HG03558 (cell line): ENCODE data around the gene ADORA2A.

Experiments
- ATAC-seq: cut with Tn5 transposase; IDR thresholded peaks from one replicate; pipeline ENCODE4 v1.9.1; 2021; ENCODE audit warnings: moderate number of reproducible peaks; ENCODE audit not compliant: unreplicated experiment; ENCODE audit errors: extremely low read depth

Gene ADORA2A

GRCh38 chr22:24430431-24431308 is 3.3 kb downstream of the ADORA2A start:
- no peak for ATAC-seq

- no peak for ATAC-seq
Measured at GRCh38 chr22:24431309-24432034, 4.1 kb downstream of the ADORA2A start.

- no peak for ATAC-seq
Measured at GRCh38 chr22:24432059-24432853, 4.9 kb downstream of the ADORA2A start.

- no peak for ATAC-seq
Measured at GRCh38 chr22:24433001-24433827, 5.8 kb downstream of the ADORA2A start.

GRCh38 chr22:24433828-24434470 is 6.5 kb downstream of the ADORA2A start:
- ATAC-seq, result peak; percentile 46

- ATAC-seq, result peak; percentile 24
Measured at GRCh38 chr22:24434471-24435322, 7.3 kb downstream of the ADORA2A start.

- no peak for ATAC-seq
Measured at GRCh38 chr22:24435323-24435645, 7.9 kb downstream of the ADORA2A start.

- no peak for ATAC-seq
Measured at GRCh38 chr22:24435861-24436371, 8.5 kb downstream of the ADORA2A start.

GRCh38 chr22:24436553-24436952 is 9.2 kb downstream of the ADORA2A start:
- no peak for ATAC-seq

- no peak for ATAC-seq
Measured at GRCh38 chr22:24437091-24437490, 9.7 kb downstream of the ADORA2A start.

GRCh38 chr22:24437741-24438328 is 10.4 kb downstream of the ADORA2A start:
- no peak for ATAC-seq

- ATAC-seq, result no peak
Measured at GRCh38 chr22:24440270-24440717, 12.9 kb downstream of the ADORA2A start.

GRCh38 chr22:24440718-24441405 is 13.5 kb downstream of the ADORA2A start:
- ATAC-seq, result no peak

- ATAC-seq, result no peak
Measured at GRCh38 chr22:24441406-24442351, 14.3 kb downstream of the ADORA2A start.

- ATAC-seq, result no peak
Measured at GRCh38 chr22:24442352-24442744, 14.9 kb downstream of the ADORA2A start.

GRCh38 chr22:24443668-24444067 is 16.3 kb downstream of the ADORA2A start:
- ATAC-seq, result no peak
